ENCODE results near the gene GTF2IRD1.
"Not testable (repeated sequence)": the region's sequence is repeated elsewhere in the genome, so short reads cannot be mapped to it uniquely, and the experiment has no call there.

The GTF2IRD1 gene

GRCh38 chr7:74544706-74545469, 91.2 kb downstream of the GTF2IRD1 start:
- DNase-seq (ENCODE audit: extremely low read depth in 1 of 2, low read depth in 1 of 2) = no peak

GRCh38 chr7:74545921-74546320, 92.2 kb downstream of the GTF2IRD1 start:
- DNase-seq (ENCODE audit: extremely low read depth in 1 of 2, low read depth in 1 of 2) = no peak

GRCh38 chr7:74553596-74554012, 99.9 kb downstream of the GTF2IRD1 start:
- not testable (repeated sequence) for DNase-seq (ENCODE audit: extremely low read depth in 1 of 2, low read depth in 1 of 2)

- DNase-seq (ENCODE audit: extremely low read depth in 1 of 2, low read depth in 1 of 2) = no peak
These were observed 100.5 kb downstream of the GTF2IRD1 start for GRCh38 chr7:74554178-74554577.

GRCh38 chr7:74560086-74560719, 106.5 kb downstream of the GTF2IRD1 start:
- DNase-seq (ENCODE audit: extremely low read depth in 1 of 2, low read depth in 1 of 2) = no peak

- no peak for DNase-seq (ENCODE audit: extremely low read depth in 1 of 2, low read depth in 1 of 2)
These were observed 108.3 kb downstream of the GTF2IRD1 start for GRCh38 chr7:74561898-74562613.

- DNase-seq (ENCODE audit: extremely low read depth in 1 of 2, low read depth in 1 of 2) = not testable (repeated sequence)
These were observed 109.9 kb downstream of the GTF2IRD1 start for GRCh38 chr7:74563639-74564038.

GRCh38 chr7:74567318-74567668, 113.6 kb downstream of the GTF2IRD1 start:
- no peak for DNase-seq (ENCODE audit: extremely low read depth in 1 of 2, low read depth in 1 of 2)

- DNase-seq (ENCODE audit: extremely low read depth in 1 of 2, low read depth in 1 of 2) = no peak
These were observed 115.0 kb downstream of the GTF2IRD1 start for GRCh38 chr7:74568658-74569057.

GRCh38 chr7:74569501-74570075, 115.9 kb downstream of the GTF2IRD1 start:
- no peak for DNase-seq (ENCODE audit: extremely low read depth in 1 of 2, low read depth in 1 of 2)

GRCh38 chr7:74570533-74571156, 116.9 kb downstream of the GTF2IRD1 start:
- DNase-seq (ENCODE audit: extremely low read depth in 1 of 2, low read depth in 1 of 2) = no peak

GRCh38 chr7:74572301-74572979, 118.7 kb downstream of the GTF2IRD1 start:
- DNase-seq (ENCODE audit: extremely low read depth in 1 of 2, low read depth in 1 of 2) = no peak

- no peak for DNase-seq (ENCODE audit: extremely low read depth in 1 of 2, low read depth in 1 of 2)
These were observed 119.8 kb downstream of the GTF2IRD1 start for GRCh38 chr7:74573512-74573911.

- no peak for DNase-seq (ENCODE audit: extremely low read depth in 1 of 2, low read depth in 1 of 2)
These were observed 121.5 kb downstream of the GTF2IRD1 start for GRCh38 chr7:74575083-74575784.

GRCh38 chr7:74575811-74576210, 122.1 kb downstream of the GTF2IRD1 start:
- no peak for DNase-seq (ENCODE audit: extremely low read depth in 1 of 2, low read depth in 1 of 2)

GRCh38 chr7:74579800-74580685, 126.3 kb downstream of the GTF2IRD1 start:
- DNase-seq (ENCODE audit: extremely low read depth in 1 of 2, low read depth in 1 of 2) = no peak

GRCh38 chr7:74581916-74582440, 128.3 kb downstream of the GTF2IRD1 start:
- DNase-seq (ENCODE audit: extremely low read depth in 1 of 2, low read depth in 1 of 2) = no peak

- no peak for DNase-seq (ENCODE audit: extremely low read depth in 1 of 2, low read depth in 1 of 2)
These were observed 128.8 kb downstream of the GTF2IRD1 start for GRCh38 chr7:74582447-74583039.

Measured in activated CD8-positive, alpha-beta memory T cell treated with anti-CD3 and anti-CD28 coated beads for 1 hour (primary cell).